H1 (cell line): ENCODE results near the gene CFAP61. TPM values are rescaled to one million over a fixed set of nuclear protein-coding genes. Genes with fewer than 3 reads are reported as not detected.

ENCODE experiments used
- CTCF ChIA-PET: fragments of 300-600 bp; sonication (Branson Sonifier 250); formaldehyde crosslinking; loops from one replicate; lab custom pipeline; 2021; ENCODE audit not compliant: partially characterized antibody; lab: Charles Lee
- POLR2A ChIA-PET: fragments of 300-600 bp; sonication (Branson Sonifier 250); formaldehyde crosslinking; loops from one replicate; lab custom pipeline; 2021; ENCODE audit warnings: inconsistent platforms; ENCODE audit not compliant: partially characterized antibody; lab: Charles Lee
- DNase-seq, 2 experiments: peaks; one replicate each; pipeline versions ENCODE4 v3.0.0 to v3.0.0-alpha.2; 2010 to 2022; ENCODE audit warnings: low spot score in 2 of 2, low read depth in 1 of 2, mixed read lengths in 1 of 2
- FAIRE-seq: peaks from 2 replicates; lab custom pipeline; 2011; peaks lifted over from hg19 to GRCh38; lab: Jason Lieb, UNC
- H2AFZ ChIP-seq: 2 replicates; pipeline ENCODE4 v1.8.1; 2012; ENCODE audit warnings: low read length, inconsistent platforms
- H2AK5ac ChIP-seq: 2 replicates; pipeline ENCODE4 v1.6.1; 2013; ENCODE audit warnings: low read depth, low read length
- H2BK120ac ChIP-seq: replicated peaks from 2 replicates; pipeline ENCODE3; 2013; ENCODE audit warnings: low read depth, low read length, inconsistent platforms
- H2BK12ac ChIP-seq: 2 replicates; pipeline ENCODE4 v1.6.1; 2013; ENCODE audit warnings: low read depth, low read length
- H2BK15ac ChIP-seq: 2 replicates; pipeline ENCODE4 v1.6.1; 2013; ENCODE audit warnings: low read length
- H2BK20ac ChIP-seq: 2 replicates; pipeline ENCODE4 v1.6.1; 2013; ENCODE audit warnings: low read length
- H2BK5ac ChIP-seq: 2 replicates; pipeline ENCODE4 v1.6.1; 2013; ENCODE audit warnings: low read depth, low read length
- H3K14ac ChIP-seq: 2 replicates; pipeline ENCODE4 v1.6.1; 2013; ENCODE audit warnings: inconsistent platforms; ENCODE audit not compliant: insufficient read length
- H3K18ac ChIP-seq: 2 replicates; pipeline ENCODE4 v1.6.1; 2013; ENCODE audit warnings: low read length; ENCODE audit errors: extremely low read depth
- H3K23ac ChIP-seq: 2 replicates; pipeline ENCODE4 v1.6.1; 2013; ENCODE audit warnings: inconsistent platforms; ENCODE audit not compliant: insufficient read length
- H3K23me2 ChIP-seq: 2 replicates; pipeline ENCODE4 v1.6.1; 2013; ENCODE audit warnings: low read depth, low read length
- H3K27ac ChIP-seq: 2 replicates; pipeline ENCODE4 v1.6.1; 2011; ENCODE audit warnings: low read depth, low read length, inconsistent platforms
- H3K27me3 ChIP-seq, 4 experiments: replicated peaks in 1 of 4; 1 replicate in 1 of 4; 2 replicates in 3 of 4; pipeline versions ENCODE4 v1.6.1 to v1.8.1; 2011 to 2013; ENCODE audit warnings: low read length in 3 of 4, mild to moderate bottlenecking in 3 of 4, inconsistent platforms in 2 of 4, mixed read lengths in 2 of 4, moderate library complexity in 1 of 4; ENCODE audit not compliant: control insufficient read depth in 3 of 4, insufficient read depth in 3 of 4; ENCODE audit errors: extremely low read depth in 1 of 4
- H3K36me3 ChIP-seq, 4 experiments: 2 replicates each; pipeline versions ENCODE4 v1.6.1 to v1.8.1; 2011 to 2013; ENCODE audit warnings: mild to moderate bottlenecking in 4 of 4, low read length in 3 of 4, moderate library complexity in 2 of 4, control low read depth in 1 of 4, inconsistent platforms in 1 of 4; ENCODE audit not compliant: insufficient read depth in 4 of 4, control insufficient read depth in 2 of 4
- H3K4ac ChIP-seq: replicated peaks from 2 replicates; pipeline ENCODE3; 2013; ENCODE audit warnings: low read length, low read depth, mixed read lengths, inconsistent platforms; ENCODE audit not compliant: insufficient read length
- H3K4me1 ChIP-seq, 4 experiments: replicated peaks in 1 of 4; 1 replicate in 1 of 4; 2 replicates in 3 of 4; pipeline versions ENCODE4 v1.6.1 to v1.8.1; 2011 to 2013; ENCODE audit warnings: low read length in 3 of 4, inconsistent platforms in 2 of 4, mixed read lengths in 1 of 4; ENCODE audit not compliant: insufficient read depth in 4 of 4, control insufficient read depth in 3 of 4
- H3K4me2 ChIP-seq, 2 experiments: 2 replicates each; pipeline versions ENCODE4 v1.6.1 to v1.8.1; 2011 to 2013; ENCODE audit warnings: low read depth in 2 of 2, low read length in 2 of 2, control low read depth in 1 of 2, inconsistent platforms in 1 of 2, mild to moderate bottlenecking in 1 of 2; ENCODE audit not compliant: insufficient read depth in 1 of 2
- H3K4me3 ChIP-seq, 4 experiments: fragments of 200-600, 300-600 bp in 1 of 4; sonication (generic), shearing (Covaris generic), sonication (Bioruptor Twin) in 1 of 4; 2 replicates each; pipeline versions ENCODE4 v1.5.1 to v1.8.1; 2011 to 2016; ENCODE audit warnings: low read length in 4 of 4, low read depth in 3 of 4, control low read depth in 2 of 4, inconsistent platforms in 2 of 4, mild to moderate bottlenecking in 2 of 4, mixed read lengths in 1 of 4, moderate library complexity in 1 of 4; ENCODE audit not compliant: insufficient read depth in 2 of 4; ENCODE audit errors: extremely low read depth in 1 of 4
- H3K56ac ChIP-seq: replicated peaks from 2 replicates; pipeline ENCODE3; 2013; ENCODE audit warnings: low read depth, mild to moderate bottlenecking, mixed read lengths, low read length, inconsistent platforms; ENCODE audit not compliant: insufficient read length
- H3K79me1 ChIP-seq: 2 replicates; pipeline ENCODE4 v1.6.1; 2013; ENCODE audit warnings: low read depth, low read length, control low read depth
- H3K79me2 ChIP-seq, 2 experiments: 2 replicates each; pipeline versions ENCODE4 v1.6.1 to v1.8.1; 2012 to 2013; ENCODE audit warnings: low read length in 2 of 2, mild to moderate bottlenecking in 2 of 2, inconsistent platforms in 1 of 2; ENCODE audit not compliant: insufficient read depth in 2 of 2, control insufficient read depth in 1 of 2
- H3K9ac ChIP-seq, 4 experiments: replicated peaks in 1 of 4; 1 replicate in 1 of 4; 2 replicates in 3 of 4; pipeline versions ENCODE4 v1.6.1 to v1.8.1; 2011 to 2013; ENCODE audit warnings: low read depth in 3 of 4, low read length in 3 of 4, control low read depth in 2 of 4, mild to moderate bottlenecking in 2 of 4, moderate library complexity in 2 of 4, inconsistent platforms in 1 of 4; ENCODE audit errors: extremely low read depth in 1 of 4
- H3K9me3 ChIP-seq, 2 experiments: 2 replicates each; pipeline versions ENCODE4 v1.6.1 to v1.8.1; 2012 to 2013; ENCODE audit warnings: mild to moderate bottlenecking in 2 of 2, moderate library complexity in 2 of 2, control low read depth in 1 of 2, inconsistent platforms in 1 of 2, low read depth in 1 of 2, low read length in 1 of 2, mixed read lengths in 1 of 2; ENCODE audit not compliant: insufficient read depth in 2 of 2
- H4K20me1 ChIP-seq, 2 experiments: replicated peaks in 1 of 2; 2 replicates each; pipeline versions ENCODE3 to v1.8.1; 2011 to 2013; ENCODE audit warnings: inconsistent platforms in 2 of 2, low read length in 2 of 2, mild to moderate bottlenecking in 1 of 2; ENCODE audit not compliant: insufficient read depth in 2 of 2, control insufficient read depth in 1 of 2
- H4K5ac ChIP-seq: 2 replicates; pipeline ENCODE4 v1.6.1; 2013; ENCODE audit warnings: low read length, low read depth, mixed read lengths, inconsistent platforms; ENCODE audit not compliant: insufficient read length
- H4K8ac ChIP-seq: 2 replicates; pipeline ENCODE4 v1.8.0; 2013; ENCODE audit warnings: mild to moderate bottlenecking, moderate library complexity, low read length, inconsistent platforms; ENCODE audit not compliant: insufficient read depth; ENCODE audit errors: extremely low read depth
- H4K91ac ChIP-seq: replicated peaks from 2 replicates; pipeline ENCODE3; 2013; ENCODE audit warnings: low read length, mixed read lengths, inconsistent platforms; ENCODE audit not compliant: insufficient read length
- ASH2L ChIP-seq: fragments of 200-600, 300-600 bp; sonication (generic); IDR thresholded peaks from one replicate; pipeline ENCODE4 v1.7.1; 2017; ENCODE audit warnings: low read length
- CREB1 ChIP-seq: IDR thresholded peaks from 2 replicates; pipeline ENCODE4 v1.6.1; 2012; ENCODE audit warnings: inconsistent platforms
- EP300 ChIP-seq, 2 experiments: IDR thresholded peaks; 1 replicate in 1 of 2; 2 replicates in 1 of 2; pipeline ENCODE4 v1.6.1; 2011 to 2012; ENCODE audit warnings: low read depth in 2 of 2, low read length in 2 of 2, mild to moderate bottlenecking in 2 of 2, borderline replicate concordance in 1 of 2, inconsistent platforms in 1 of 2, moderate library complexity in 1 of 2
- FOSL1 ChIP-seq: IDR thresholded peaks from 2 replicates; pipeline ENCODE4 v1.6.1; 2011; ENCODE audit warnings: mild to moderate bottlenecking, low read depth, low read length, moderate library complexity; ENCODE audit not compliant: insufficient read depth
- GABPA ChIP-seq: IDR thresholded peaks from 2 replicates; pipeline ENCODE4 v1.6.1; 2011; ENCODE audit warnings: mild to moderate bottlenecking, low read length, moderate library complexity, borderline replicate concordance; ENCODE audit not compliant: insufficient read depth
- RAD21 ChIP-seq, 2 experiments: IDR thresholded peaks in 1 of 2; conservative IDR thresholded peaks in 1 of 2; 2 replicates each; pipeline ENCODE4 v1.6.1; 2011; ENCODE audit warnings: low read depth in 2 of 2, low read length in 2 of 2, improper control_type of control experiment in 1 of 2, inconsistent platforms in 1 of 2, mild to moderate bottlenecking in 1 of 2, moderate library complexity in 1 of 2
- RXRA ChIP-seq: IDR thresholded peaks from 2 replicates; pipeline ENCODE4 v1.6.1; 2011; ENCODE audit warnings: low read depth, mild to moderate bottlenecking, low read length, moderate library complexity; ENCODE audit not compliant: insufficient read depth
- SIX5 ChIP-seq: IDR thresholded peaks from 2 replicates; pipeline ENCODE4 v1.6.1; 2011; ENCODE audit warnings: mild to moderate bottlenecking, low read depth, low read length
- ZNF274 ChIP-seq: IDR thresholded peaks from 2 replicates; pipeline ENCODE4 v1.7.0; 2012; ENCODE audit warnings: low read length, borderline replicate concordance; ENCODE audit errors: extremely low read depth
- WGBS, 2 experiments: shearing (Covaris generic) in 1 of 2; methylation state at CpG; one replicate each; pipeline versions ENCODE4 v1.1.6 to v1.1.7; 2013 to 2015; ENCODE audit warnings: low lambda C conversion rate in 2 of 2, mixed read lengths in 2 of 2, inconsistent platforms in 1 of 2, low coverage in 1 of 2, missing lambda C conversion rate in 1 of 2; ENCODE audit not compliant: insufficient replicate concordance in 2 of 2, insufficient coverage in 1 of 2, insufficient read length in 1 of 2; ENCODE audit errors: extremely low coverage in 1 of 2, missing lambda C conversion rate in 1 of 2; 5-methylcytosine and 5-hydroxymethylcytosine counted together
- polyA plus RNA-seq, 7 experiments: library from polyadenylated mRNA; depleted of rRNA in 3 of 7; stranded (reverse) in 5 of 7; unstranded in 2 of 7; fragments of >200 nt in 5 of 7; fragments of 200-250 nt in 2 of 7; gene quantifications; 1 replicate in 5 of 7; 2 replicates in 1 of 7; 4 replicates in 1 of 7; pipeline versions ENCODE4 v1.2.1 to v1.2.3, GENCODE V29; 2011 to 2013; ENCODE audit warnings: missing spikeins in 2 of 7, mixed read lengths in 2 of 7
- total RNA-seq: library from RNA; stranded (reverse); fragmentation: NEBNext Ultra II Directional; extraction: Animal tissue kit (Norgen Biotek cat#: 25700); gene quantifications from 2 replicates; pipeline ENCODE4 v1.2.1, GENCODE V29; 2021
- TF ChIP-seq, protein P1 (sequence below): IDR thresholded peaks from 2 replicates; pipeline ENCODE4 v1.6.1; 2011; ENCODE audit warnings: low read depth, mild to moderate bottlenecking, low read length; ENCODE audit not compliant: insufficient read depth
- TF ChIP-seq, protein P2 (sequence below): IDR thresholded peaks from 2 replicates; pipeline ENCODE4 v1.6.1; 2012; ENCODE audit warnings: low read length, inconsistent platforms

Gene CFAP61
- total and polyA plus RNA-seq, 2 of the 8 experiments (the other 6 are each of a cell fraction or from before 2014, with no cell fraction given), result 0.29 to 0.61 TPM

DNA sequence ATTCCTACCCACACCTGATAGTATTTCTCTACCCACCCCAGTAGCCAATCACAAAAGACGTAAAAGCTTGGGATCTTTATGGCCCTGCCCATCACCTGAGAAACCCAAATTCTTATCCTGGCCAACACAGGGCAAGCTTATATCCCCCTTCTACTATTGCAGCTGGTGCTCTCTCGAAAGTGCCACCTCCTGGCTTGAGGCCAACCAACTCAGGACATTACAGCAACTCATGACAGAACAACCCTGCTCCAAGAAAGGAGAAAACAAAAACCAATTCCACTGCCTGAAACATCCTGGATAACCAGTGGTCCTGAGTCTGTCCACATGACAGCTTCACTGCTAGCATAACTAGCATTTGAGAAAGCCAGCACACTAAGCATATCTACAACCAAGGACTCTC lies 97.9 kb downstream of the CFAP61 start:
- WGBS, 2 experiments, result 93% methylated on average over 2 of the region's 2 CpGs; no CpG with 5 or more reads in 1 of the 2 experiments
- H4K91ac ChIP-seq, result no peak overlapping the region
- H3K4me1 ChIP-seq, result no peaks in the 10 kb centered on the region
- H4K8ac ChIP-seq, result no peak overlapping the region
- no peaks in the 10 kb centered on the region for H3K23me2 ChIP-seq
- no peak overlapping the region for H2AK5ac ChIP-seq
- no peak overlapping the region for H2AFZ ChIP-seq
- no peak overlapping the region for H3K56ac ChIP-seq
- no peak overlapping the region for H3K27ac ChIP-seq
- no peak overlapping the region for H2BK15ac ChIP-seq
- no peak overlapping the region for H4K5ac ChIP-seq
- H3K79me2 ChIP-seq, result no peaks in the 10 kb centered on the region
- peaks cover 0 to 4% of the 10 kb centered on the region in 2 experiments; a peak in 1 of 4 replicates for H3K9me3 ChIP-seq
- no peak overlapping the region for H2BK12ac ChIP-seq
- no peak overlapping the region for H3K14ac ChIP-seq
- no peak overlapping the region for H3K9ac ChIP-seq
- DNase-seq (no peak), FAIRE-seq (no peak)
- no peak overlapping the region for H2BK20ac ChIP-seq
- H3K4me3 ChIP-seq, result no peak overlapping the region
- H3K27me3 ChIP-seq, result no peaks in the 10 kb centered on the region
- no peaks in the 10 kb centered on the region for H4K20me1 ChIP-seq
- H3K18ac ChIP-seq, result no peak overlapping the region
- ChIA-PET CTCF (interaction anchor here (0.6 to 0.7 kb wide), 2 partner anchors 66 to 521 kb away, joined by 3 to 4 read pairs; no protein-coding TSS in a partner anchor), POLR2A (no interaction called here)
- H3K79me1 ChIP-seq, result no peaks in the 10 kb centered on the region
- no peak overlapping the region for H3K4ac ChIP-seq
- no peak overlapping the region for H3K23ac ChIP-seq
- H3K4me2 ChIP-seq, result no peak overlapping the region
- H2BK120ac ChIP-seq, result no peak overlapping the region
- H2BK5ac ChIP-seq, result no peak overlapping the region
- H3K36me3 ChIP-seq, result no peaks in the 10 kb centered on the region
- no peak for TF ChIP-seq SIX5
- TF ChIP-seq EP300 (IDR thresholded peaks at IDR 0.05; ENCODE audit: borderline replicate concordance in 1 of 2, low read depth in 2 of 2, low read length in 2 of 2), result no peak
- TF ChIP-seq RAD21 (IDR thresholded peaks at IDR 0.05 in 1 of 2, conservative IDR thresholded peaks at IDR 0.05 in 1 of 2; ENCODE audit: low read depth in 2 of 2, low read length in 2 of 2), result no peak
- no peak for TF ChIP-seq ZNF274
- TF ChIP-seq FOSL1, result no peak
- TF ChIP-seq ASH2L, result no peak
- TF ChIP-seq CREB1, result no peak
- TF ChIP-seq RXRA, result no peak
- no peak for TF ChIP-seq GABPA
- TF ChIP-seq, protein P1, sequence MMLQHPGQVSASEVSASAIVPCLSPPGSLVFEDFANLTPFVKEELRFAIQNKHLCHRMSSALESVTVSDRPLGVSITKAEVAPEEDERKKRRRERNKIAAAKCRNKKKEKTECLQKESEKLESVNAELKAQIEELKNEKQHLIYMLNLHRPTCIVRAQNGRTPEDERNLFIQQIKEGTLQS, result no peak
- TF ChIP-seq, protein P2, sequence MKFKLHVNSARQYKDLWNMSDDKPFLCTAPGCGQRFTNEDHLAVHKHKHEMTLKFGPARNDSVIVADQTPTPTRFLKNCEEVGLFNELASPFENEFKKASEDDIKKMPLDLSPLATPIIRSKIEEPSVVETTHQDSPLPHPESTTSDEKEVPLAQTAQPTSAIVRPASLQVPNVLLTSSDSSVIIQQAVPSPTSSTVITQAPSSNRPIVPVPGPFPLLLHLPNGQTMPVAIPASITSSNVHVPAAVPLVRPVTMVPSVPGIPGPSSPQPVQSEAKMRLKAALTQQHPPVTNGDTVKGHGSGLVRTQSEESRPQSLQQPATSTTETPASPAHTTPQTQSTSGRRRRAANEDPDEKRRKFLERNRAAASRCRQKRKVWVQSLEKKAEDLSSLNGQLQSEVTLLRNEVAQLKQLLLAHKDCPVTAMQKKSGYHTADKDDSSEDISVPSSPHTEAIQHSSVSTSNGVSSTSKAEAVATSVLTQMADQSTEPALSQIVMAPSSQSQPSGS, result no peak
